Left lobe of liver (tissue), 2 donors: Measurements from ENCODE around the gene SMIM17. TPM values are rescaled to one million over a fixed set of nuclear protein-coding genes. Genes with fewer than 3 reads are reported as not detected.
A peak's percentile ranks its signal among the peaks of the same experiment; 100 is the strongest.
"Not testable (repeated sequence)": the region's sequence is repeated elsewhere in the genome, so short reads cannot be mapped to it uniquely, and the experiment has no call there.

Source experiments
- ATAC-seq: fragments of 200-7000 bp; cut with Tn5 transposase; one replicate; pipeline ENCODE4 v1.9.1; 2020; ENCODE audit warnings: mild to moderate bottlenecking, moderate library complexity
- DNase-seq: peaks from one replicate; pipeline ENCODE4 v3.0.0-alpha.2; 2020; ENCODE audit warnings: low spot score
- total RNA-seq: library from RNA; stranded (reverse); gene quantifications from one replicate; pipeline ENCODE4 v1.2.1, GENCODE V29; 2021
- donor health status: DM: no; HTN: no; CAD: no; lungs with moderate emphysema.
- donor health status: DM: no; HTN: yes; CAD: no.

The SMIM17 gene
- total RNA-seq, 1 donor from 2014 or later: not detected

GRCh38 chr19:56654151-56654550 lies 11.2 kb downstream of the SMIM17 start:
- ATAC-seq (no peak), DNase-seq (no peak)

DNA sequence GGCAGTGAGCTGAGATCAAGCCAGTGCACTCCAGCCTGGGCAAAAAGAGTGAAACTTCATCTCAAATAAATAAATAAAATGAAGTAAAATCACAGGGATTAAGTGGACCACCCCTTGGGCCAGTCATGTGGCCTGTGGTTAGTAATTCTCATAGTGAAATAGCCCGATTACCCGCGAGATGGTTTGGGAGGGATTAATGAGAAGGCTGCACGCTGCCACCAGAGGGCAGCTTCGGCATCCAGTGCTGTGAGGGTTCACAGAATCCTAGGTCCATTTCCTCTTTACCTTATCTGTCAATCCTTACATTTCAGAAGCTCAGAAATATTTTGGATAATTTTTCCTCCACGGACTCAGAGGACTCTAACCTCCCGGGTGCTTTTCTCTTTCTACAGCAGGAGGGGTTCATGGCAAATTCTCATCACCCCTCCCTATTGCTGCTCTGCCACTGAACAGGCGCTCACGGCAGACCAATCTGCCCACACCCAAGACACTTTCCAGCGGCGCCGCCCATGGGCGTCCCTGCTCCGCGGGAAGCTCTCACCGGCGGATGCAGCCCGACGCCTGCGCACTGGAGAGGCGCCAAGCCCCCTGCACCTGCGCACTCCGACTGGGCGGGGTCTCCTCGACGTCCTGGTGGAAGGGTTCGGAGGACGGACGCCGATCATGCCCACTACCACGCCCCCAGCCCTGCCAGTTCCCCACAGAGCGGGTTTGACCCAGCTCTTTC lies 17.6 kb downstream of the SMIM17 start:
- ATAC-seq (no peak), DNase-seq (no peak)

DNA sequence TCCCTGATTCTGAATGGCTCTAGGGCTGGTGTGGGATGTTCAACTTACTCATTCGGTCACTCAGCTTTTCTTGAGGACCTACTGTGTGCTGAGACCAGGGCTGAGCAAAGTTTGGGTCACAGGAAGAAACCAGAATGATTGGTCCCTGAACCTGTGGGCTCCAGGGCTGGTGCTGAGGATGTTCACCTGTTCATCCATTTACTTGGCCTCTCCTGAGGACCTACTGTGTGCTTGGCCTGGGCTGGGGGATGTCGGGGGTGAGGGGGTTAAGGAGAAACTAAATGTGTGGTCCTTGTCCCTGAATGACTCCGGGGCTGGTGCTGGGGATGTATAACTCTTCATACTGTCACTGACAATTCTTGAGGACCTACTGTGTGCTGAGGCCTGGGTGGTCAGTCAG lies 18.3 kb downstream of the SMIM17 start:
- DNase-seq (no peak), ATAC-seq (no peak)

GRCh38 chr19:56663931-56664500 lies 21.1 kb downstream of the SMIM17 start:
- ATAC-seq (no peak), DNase-seq (no peak)

GRCh38 chr19:56664511-56664910 lies 21.6 kb downstream of the SMIM17 start:
- ATAC-seq (no peak), DNase-seq (no peak)

DNA sequence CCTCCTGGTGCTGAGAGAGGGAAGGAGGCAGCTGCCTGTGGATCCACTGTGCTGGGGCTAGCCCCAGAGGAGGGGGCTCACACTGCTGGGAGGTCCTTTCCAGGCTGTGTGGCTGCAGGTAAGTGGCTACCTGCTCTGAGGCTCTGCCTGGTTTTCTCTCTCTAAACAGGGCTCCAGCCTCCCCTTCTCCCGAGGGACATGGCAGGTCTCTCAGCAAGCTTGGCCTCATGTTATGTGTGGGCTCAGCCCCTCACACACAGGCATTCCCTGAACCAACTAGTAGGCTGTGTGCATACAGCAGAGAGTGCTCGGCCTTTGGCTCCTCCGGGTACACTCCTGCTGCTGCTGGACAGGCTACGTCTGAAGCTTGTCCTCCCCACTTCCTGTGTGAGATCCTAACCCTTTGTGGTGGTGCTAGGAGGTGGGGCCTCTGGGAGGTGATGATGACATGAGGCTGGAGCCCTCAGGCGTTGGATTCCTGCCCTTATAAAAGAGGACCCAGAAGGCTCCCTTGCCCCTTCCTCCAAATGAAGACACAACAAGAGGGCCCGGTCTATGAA lies 24.4 kb downstream of the SMIM17 start:
- DNase-seq (no peak), ATAC-seq (no peak)

DNA sequence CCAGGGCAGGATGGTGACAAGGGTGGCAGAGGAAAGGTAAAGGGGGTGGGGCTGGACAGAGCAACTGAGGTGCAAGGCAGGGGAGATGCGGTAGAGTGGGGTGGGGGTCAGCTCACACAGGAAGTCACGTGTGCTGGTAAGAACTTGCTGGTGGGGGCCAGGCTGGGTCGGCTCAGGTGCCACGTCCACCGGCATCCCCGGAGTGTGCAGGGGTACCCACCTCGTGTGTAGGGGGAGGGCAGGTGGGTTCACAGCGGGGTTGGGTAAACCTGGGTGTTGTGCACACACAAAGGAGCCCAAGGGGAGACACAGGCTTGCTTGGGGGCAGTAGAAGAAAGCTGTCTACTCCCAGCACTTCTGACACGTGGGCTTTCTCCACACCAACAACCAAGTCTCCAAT lies 25.7 kb downstream of the SMIM17 start:
- no peak for ATAC-seq
- DNase-seq: no peak

DNA sequence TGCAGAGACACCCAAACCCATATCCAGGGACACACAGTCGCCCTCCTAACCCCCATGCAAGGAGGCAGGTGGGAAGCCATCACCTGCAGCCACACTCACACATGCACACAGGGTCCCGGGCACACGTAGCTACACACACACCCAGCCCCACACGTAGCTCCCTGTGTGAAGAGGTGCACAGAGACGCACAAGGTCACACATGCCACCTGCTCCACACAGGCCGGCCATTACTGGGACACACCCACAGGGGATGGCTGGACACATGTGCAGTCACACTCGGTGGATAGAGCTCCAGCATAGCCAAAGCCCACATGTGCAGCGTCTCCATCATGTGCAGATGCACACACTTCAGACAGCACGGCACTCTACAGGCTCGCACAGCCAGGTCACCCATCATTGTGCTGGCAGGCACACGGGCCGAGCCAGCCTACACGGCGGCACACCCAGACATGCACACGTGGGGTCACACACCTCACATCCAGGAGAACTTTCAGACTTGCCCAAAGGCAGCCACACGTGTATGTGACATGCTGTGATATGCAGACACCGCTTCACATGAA lies 27.5 kb downstream of the SMIM17 start:
- no peak for DNase-seq

GRCh38 chr19:56670961-56671612 lies 28.1 kb downstream of the SMIM17 start:
- no peak for ATAC-seq
- no peak for DNase-seq

More for the DNA sequence above, 27.5 kb downstream of the SMIM17 start:
- no peak for ATAC-seq

DNA sequence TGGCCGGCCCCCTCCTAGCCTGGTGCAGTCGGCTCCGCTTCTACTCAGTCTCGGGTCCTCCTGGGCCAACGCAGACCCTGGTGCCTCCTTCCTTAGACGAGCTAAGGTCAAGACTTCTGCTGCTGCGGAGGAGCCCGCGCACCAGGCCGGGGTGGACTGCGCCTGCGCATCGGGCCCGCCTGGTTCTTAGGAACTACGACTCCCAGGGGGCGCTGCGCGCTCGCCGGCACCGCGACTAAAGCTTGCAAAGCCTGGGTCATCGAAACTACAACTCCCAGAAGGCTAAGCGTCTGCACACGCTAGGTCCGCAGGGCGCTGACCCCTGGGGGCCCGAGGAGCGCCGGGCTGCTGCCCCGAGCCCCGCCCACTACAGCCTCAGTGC lies 28.6 kb downstream of the SMIM17 start, which contains the start of gene ZNF835:
Gene ZNF835 (minus strand): TSS at position 145 of the 382 bp plus-strand sequence. CDS start 6,559 bp downstream, outside the sequence.
- peak; percentile 94 for ATAC-seq
- DNase-seq: peak; percentile 83

DNA sequence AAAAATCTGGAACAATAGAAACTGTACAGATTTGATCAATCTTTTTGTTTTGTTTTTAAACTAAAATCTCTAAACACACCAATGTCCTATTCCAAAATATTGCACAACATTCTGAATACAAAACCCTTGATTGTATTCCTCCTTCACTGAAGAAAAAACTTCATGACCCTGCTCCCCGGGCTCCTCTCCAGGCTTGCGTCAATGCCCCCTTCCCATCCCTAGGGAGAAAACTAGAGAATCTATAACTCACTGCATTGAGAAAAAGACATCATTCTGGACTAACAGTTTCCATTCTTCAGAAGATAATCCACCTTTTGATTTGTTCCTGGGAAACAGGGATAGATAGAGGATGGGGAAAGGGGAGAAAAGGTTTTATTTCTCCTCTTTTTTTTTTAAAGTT lies 29.7 kb downstream of the SMIM17 start:
- not testable (repeated sequence) for DNase-seq, ATAC-seq

DNA sequence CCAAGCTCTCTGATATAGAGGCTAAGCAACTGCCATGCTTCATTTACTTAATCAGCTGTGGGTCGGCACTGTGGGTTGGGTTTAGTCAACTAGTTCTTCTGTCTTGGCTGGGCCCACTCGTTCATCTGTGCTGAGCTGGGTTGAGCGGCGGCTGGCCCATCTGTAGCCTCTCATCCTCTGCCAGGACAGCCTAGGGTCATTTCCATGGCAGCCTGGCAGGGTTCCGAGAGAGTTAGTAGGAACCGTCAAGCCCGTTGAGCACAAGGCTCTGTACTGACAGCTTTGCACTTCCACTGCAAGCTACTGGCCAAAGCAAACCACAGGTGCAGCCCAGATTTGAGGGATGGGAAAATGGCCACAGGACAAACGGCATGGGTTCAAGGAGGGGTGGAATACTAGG lies 35.2 kb downstream of the SMIM17 start:
- no peak for ATAC-seq
- DNase-seq: no peak

- no peak for ATAC-seq
- DNase-seq: no peak
Observed at GRCh38 chr19:56681702-56682101, 38.7 kb downstream of the SMIM17 start.

GRCh38 chr19:56683116-56683515 lies 40.2 kb downstream of the SMIM17 start:
- DNase-seq: no peak
- ATAC-seq: no peak

DNA sequence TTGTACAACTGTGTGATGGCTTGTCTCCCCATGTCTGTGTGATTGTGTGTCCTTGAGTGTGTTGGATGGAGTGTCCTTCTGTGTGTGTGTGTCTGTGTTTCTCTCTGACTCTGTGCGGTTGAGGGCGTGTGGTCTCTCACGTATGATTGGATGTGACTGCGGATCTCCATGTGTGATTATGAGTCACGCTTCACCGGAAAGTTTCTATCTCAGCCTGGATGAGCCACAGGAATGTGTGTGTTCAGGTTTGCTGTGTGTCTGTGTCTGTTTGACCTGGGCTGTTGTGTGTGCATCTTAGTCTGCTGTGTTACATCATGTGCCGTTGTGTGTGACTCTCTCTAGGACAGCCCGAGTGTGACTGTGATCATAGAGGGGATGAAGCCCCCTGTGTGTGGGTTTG lies 44.1 kb downstream of the SMIM17 start:
- DNase-seq (no peak), ATAC-seq (no peak)

DNA sequence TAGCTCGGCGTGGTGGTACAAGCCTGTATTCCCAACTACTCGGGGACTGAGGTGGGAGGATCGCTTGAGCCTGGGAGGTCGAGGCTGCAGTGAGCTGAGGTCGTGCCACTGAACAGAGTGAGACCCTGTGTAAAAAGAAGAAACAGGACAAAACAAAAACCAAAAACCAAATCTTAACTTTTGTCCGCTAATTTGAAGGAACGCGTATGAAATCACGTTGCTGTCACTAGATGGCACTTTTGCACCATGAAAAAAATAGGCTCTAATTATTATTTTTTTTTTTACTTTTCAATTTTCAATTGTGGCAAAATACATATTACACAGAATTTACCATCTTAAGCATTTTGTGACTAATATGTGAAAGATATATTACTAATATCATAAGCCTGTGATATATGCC lies 46.2 kb downstream of the SMIM17 start:
- no peak for DNase-seq
- no peak for ATAC-seq

DNA sequence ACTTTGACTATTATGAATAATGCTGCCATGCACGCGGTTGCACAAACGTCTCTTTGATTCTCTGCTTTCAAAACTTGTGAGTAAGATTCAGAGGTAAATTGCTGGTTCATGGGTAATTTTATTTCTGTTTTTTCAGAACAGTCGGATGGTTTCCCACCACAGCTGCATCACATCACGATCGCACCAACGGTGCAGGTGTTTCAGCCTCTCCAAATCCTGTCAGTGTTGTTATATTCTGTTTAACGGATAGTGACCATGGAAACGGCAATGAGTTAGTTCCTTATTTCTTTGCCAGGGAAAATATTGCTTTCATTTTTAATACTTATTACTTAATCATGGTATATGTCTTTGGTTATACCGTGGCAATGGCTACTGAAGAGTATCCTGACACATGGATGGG lies 47.7 kb downstream of the SMIM17 start:
- ATAC-seq: no peak
- no peak for DNase-seq

- DNase-seq (no peak), ATAC-seq (no peak)
Observed at GRCh38 chr19:56692206-56692895, 49.4 kb downstream of the SMIM17 start.

- ATAC-seq: no peak
- no peak for DNase-seq
Observed at GRCh38 chr19:56699552-56699951, 56.6 kb downstream of the SMIM17 start.

DNA sequence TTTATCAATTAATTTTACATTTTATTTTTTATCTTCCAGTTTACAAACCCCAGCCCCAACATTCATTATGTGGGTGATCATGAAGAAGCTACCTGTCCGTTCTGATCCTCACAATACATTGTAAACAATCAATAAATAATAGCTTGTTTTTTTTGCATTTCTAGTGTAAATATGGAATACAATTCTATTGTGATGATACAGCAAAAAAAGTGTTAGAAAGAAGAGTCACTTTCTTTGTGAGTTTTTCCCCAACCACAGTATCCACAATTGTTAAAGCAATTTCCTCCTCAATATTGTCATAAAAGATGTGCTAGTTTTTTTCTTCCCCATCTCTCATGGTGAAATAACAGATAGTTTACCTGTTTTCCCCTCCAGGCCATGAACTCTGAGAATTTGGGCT lies 58.9 kb downstream of the SMIM17 start:
- ATAC-seq (no peak), DNase-seq (no peak)

DNA sequence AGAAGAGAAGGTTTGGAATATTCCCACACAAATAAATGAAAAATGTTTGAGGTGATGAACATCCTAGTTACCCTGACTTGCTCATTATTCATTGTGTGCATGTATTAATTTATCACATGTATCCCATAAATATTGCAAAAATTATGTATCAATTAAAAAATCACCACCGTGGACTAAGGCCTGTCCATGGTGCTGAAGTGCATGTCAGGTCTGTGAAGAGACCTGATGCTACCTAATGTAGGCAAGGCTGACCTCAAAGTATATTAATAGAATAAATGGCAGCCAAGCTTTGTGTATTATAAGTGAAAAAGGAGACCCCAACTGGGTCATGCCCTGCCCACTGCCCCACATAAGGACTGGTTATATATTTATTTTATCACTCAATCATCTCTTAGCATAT lies 63.0 kb downstream of the SMIM17 start:
- DNase-seq (no peak), ATAC-seq (no peak)
